HEK293 (cell line): Measurements from ENCODE around the gene TAPBP.

Source experiments
- CTCF ChIA-PET: fragments of 350-600 bp; formaldehyde crosslinking; extraction: SDS; loops from one replicate; lab custom pipeline; 2021; ENCODE audit warnings: antibody characterized with exemption; lab: Yijun Ruan, JAX
- POLR2A ChIA-PET: fragments of 300-600 bp; formaldehyde crosslinking; extraction: SDS; loops from one replicate; lab custom pipeline; 2020; ENCODE audit warnings: antibody characterized with exemption, inconsistent platforms; lab: Yijun Ruan, JAX
- H3K27ac ChIP-seq: fragments of 200-500 bp; sonication (Bioruptor generic); 2 replicates; pipeline ENCODE4 v1.5.1; 2014; ENCODE audit warnings: low read depth, low read length, control low read depth, inconsistent platforms; ENCODE audit errors: extremely low read depth
- H3K36me3 ChIP-seq, 2 experiments: fragments of 200-500 bp in 1 of 2; sonication (Bioruptor generic) in 1 of 2; 1 replicate in 1 of 2; 2 replicates in 1 of 2; pipeline ENCODE4 v1.5.1; 2014 to 2017; ENCODE audit warnings: inconsistent platforms in 2 of 2, low read length in 2 of 2; ENCODE audit not compliant: control insufficient read depth in 2 of 2, insufficient read depth in 1 of 2
- H3K4me1 ChIP-seq: fragments of 200-500 bp; sonication (Bioruptor generic); 2 replicates; pipeline ENCODE4 v1.5.1; 2014; ENCODE audit warnings: mild to moderate bottlenecking, low read length, inconsistent platforms; ENCODE audit not compliant: control insufficient read depth, insufficient read depth
- H3K4me3 ChIP-seq: 2 replicates; pipeline ENCODE4 v1.5.1; 2011; ENCODE audit warnings: low read depth, mild to moderate bottlenecking, control low read depth, low read length, moderate library complexity
- H3K9me3 ChIP-seq: fragments of 200-500 bp; sonication (Bioruptor generic); 2 replicates; pipeline ENCODE4 v1.5.1; 2014; ENCODE audit warnings: low read depth, low read length, inconsistent platforms; ENCODE audit not compliant: control insufficient read depth, insufficient read depth
- BCL11A ChIP-seq: fragments of 450-650 bp; formaldehyde crosslinking; IDR thresholded peaks from 2 replicates; pipeline ENCODE4 v1.5.1; 2016; ENCODE audit warnings: low read depth, missing biosample characterization, missing genetic modification characterization
- CTCF ChIP-seq: fragments of 450-650 bp; formaldehyde crosslinking; IDR thresholded peaks from 2 replicates; pipeline ENCODE4 v1.5.1; 2016; ENCODE audit warnings: missing biosample characterization, missing genetic modification characterization
- EGR2 ChIP-seq: fragments of 450-650 bp; formaldehyde crosslinking; IDR thresholded peaks from 2 replicates; pipeline ENCODE4 v1.5.1; 2016; ENCODE audit warnings: low read depth, missing biosample characterization, missing genetic modification characterization
- GLIS2 ChIP-seq: fragments of 450-650 bp; formaldehyde crosslinking; IDR thresholded peaks from 2 replicates; pipeline ENCODE4 v1.5.1; 2016; ENCODE audit warnings: missing biosample characterization, missing genetic modification characterization
- KLF9 ChIP-seq: fragments of 450-650 bp; formaldehyde crosslinking; IDR thresholded peaks from 2 replicates; pipeline ENCODE4 v1.5.1; 2016; ENCODE audit warnings: missing biosample characterization, missing genetic modification characterization, low read depth
- PATZ1 ChIP-seq: fragments of 450-650 bp; formaldehyde crosslinking; IDR thresholded peaks from 2 replicates; pipeline ENCODE4 v1.5.1; 2016; ENCODE audit warnings: missing biosample characterization, missing genetic modification characterization
- SP2 ChIP-seq: fragments of 450-650 bp; formaldehyde crosslinking; IDR thresholded peaks from 2 replicates; pipeline ENCODE4 v1.5.1; 2016; ENCODE audit warnings: missing biosample characterization, missing genetic modification characterization
- ZBTB17 ChIP-seq: fragments of 450-650 bp; formaldehyde crosslinking; IDR thresholded peaks from 2 replicates; pipeline ENCODE4 v1.5.1; 2016; ENCODE audit warnings: missing biosample characterization, missing genetic modification characterization
- ZBTB48 ChIP-seq: fragments of 450-650 bp; formaldehyde crosslinking; IDR thresholded peaks from 2 replicates; pipeline ENCODE4 v1.5.1; 2016; ENCODE audit warnings: missing biosample characterization, missing genetic modification characterization
- ZBTB7A ChIP-seq: fragments of 450-650 bp; formaldehyde crosslinking; IDR thresholded peaks from 2 replicates; pipeline ENCODE4 v1.5.1; 2016; ENCODE audit warnings: low read depth, missing biosample characterization, missing genetic modification characterization
- ZFHX2 ChIP-seq: fragments of 450-650 bp; formaldehyde crosslinking; conservative IDR thresholded peaks from 2 replicates; pipeline ENCODE4 v1.5.1; 2016; ENCODE audit warnings: missing biosample characterization, missing genetic modification characterization
- ZFP37 ChIP-seq: fragments of 450-650 bp; formaldehyde crosslinking; IDR thresholded peaks from 2 replicates; pipeline ENCODE4 v1.5.1; 2016; ENCODE audit warnings: missing biosample characterization, missing genetic modification characterization
- ZFP69B ChIP-seq: fragments of 450-650 bp; formaldehyde crosslinking; IDR thresholded peaks from 2 replicates; pipeline ENCODE4 v1.5.1; 2016; ENCODE audit warnings: missing biosample characterization, missing genetic modification characterization
- ZIC2 ChIP-seq: fragments of 450-650 bp; formaldehyde crosslinking; IDR thresholded peaks from 2 replicates; pipeline ENCODE4 v1.5.1; 2016; ENCODE audit warnings: missing biosample characterization, missing genetic modification characterization
- ZNF169 ChIP-seq: fragments of 450-650 bp; formaldehyde crosslinking; IDR thresholded peaks from 2 replicates; pipeline ENCODE4 v1.5.1; 2016; ENCODE audit warnings: missing biosample characterization, missing genetic modification characterization
- ZNF335 ChIP-seq: fragments of 450-650 bp; formaldehyde crosslinking; conservative IDR thresholded peaks from 2 replicates; pipeline ENCODE4 v1.5.1; 2016; ENCODE audit warnings: missing biosample characterization, missing genetic modification characterization
- ZNF366 ChIP-seq: fragments of 450-650 bp; formaldehyde crosslinking; conservative IDR thresholded peaks from 2 replicates; pipeline ENCODE4 v1.5.1; 2016; ENCODE audit warnings: missing biosample characterization, missing genetic modification characterization
- ZNF398 ChIP-seq: fragments of 450-650 bp; formaldehyde crosslinking; IDR thresholded peaks from 2 replicates; pipeline ENCODE4 v1.5.1; 2017; ENCODE audit warnings: missing biosample characterization, missing genetic modification characterization
- ZNF513 ChIP-seq: fragments of 450-650 bp; IDR thresholded peaks from 2 replicates; pipeline ENCODE4 v1.5.1; 2018; ENCODE audit warnings: missing biosample characterization, missing genetic modification characterization
- ZNF560 ChIP-seq: fragments of 450-650 bp; formaldehyde crosslinking; IDR thresholded peaks from 2 replicates; pipeline ENCODE4 v1.5.1; 2017; ENCODE audit warnings: missing biosample characterization, missing genetic modification characterization, borderline replicate concordance
- ZNF561 ChIP-seq: fragments of 450-650 bp; IDR thresholded peaks from 2 replicates; pipeline ENCODE4 v1.5.1; 2018; ENCODE audit warnings: missing biosample characterization, missing genetic modification characterization, borderline replicate concordance
- ZNF600 ChIP-seq: fragments of 450-650 bp; formaldehyde crosslinking; IDR thresholded peaks from 2 replicates; pipeline ENCODE4 v1.5.1; 2016; ENCODE audit warnings: missing biosample characterization, missing genetic modification characterization
- ZNF623 ChIP-seq: fragments of 450-650 bp; formaldehyde crosslinking; IDR thresholded peaks from 2 replicates; pipeline ENCODE4 v1.5.1; 2016; ENCODE audit warnings: missing biosample characterization, missing genetic modification characterization
- ZNF654 ChIP-seq: fragments of 450-650 bp; formaldehyde crosslinking; IDR thresholded peaks from 2 replicates; pipeline ENCODE4 v1.5.1; 2016; ENCODE audit warnings: low read depth, missing biosample characterization, missing genetic modification characterization
- ZNF692 ChIP-seq: fragments of 450-650 bp; formaldehyde crosslinking; IDR thresholded peaks from 2 replicates; pipeline ENCODE4 v1.5.1; 2016; ENCODE audit warnings: missing biosample characterization, missing genetic modification characterization
- ZNF747 ChIP-seq: fragments of 450-650 bp; formaldehyde crosslinking; IDR thresholded peaks from 2 replicates; pipeline ENCODE4 v1.5.1; 2016; ENCODE audit warnings: missing biosample characterization, missing genetic modification characterization
- ZNF768 ChIP-seq: fragments of 450-650 bp; formaldehyde crosslinking; IDR thresholded peaks from 2 replicates; pipeline ENCODE4 v1.5.1; 2018; ENCODE audit warnings: missing biosample characterization, mild to moderate bottlenecking, missing genetic modification characterization
- ZNF830 ChIP-seq: fragments of 450-650 bp; IDR thresholded peaks from 2 replicates; pipeline ENCODE4 v1.5.0; 2018; ENCODE audit warnings: missing biosample characterization, missing genetic modification characterization, low read depth, mild to moderate bottlenecking, moderate library complexity

The TAPBP gene

GRCh38 chr6:33297956-33298772, 15.7 kb downstream of the TAPBP start:
- peaks cover 7 to 34% of the 10 kb centered on the region in 2 experiments; a peak in 2 of 3 replicates for H3K36me3 ChIP-seq
- H3K27ac ChIP-seq: peak overlapping the region; percentile 91; the same call in 1 of the 2 replicates
- peak overlapping the region; percentile 74 for H3K4me3 ChIP-seq
- CTCF ChIA-PET: interaction anchor here (0.8 to 1.9 kb wide), 9 partner anchors 9 to 116 kb away, joined by 3 to 53 read pairs (median 6); partner anchors contain the start of genes B3GALT4, PFDN6, TAPBP and WDR46
- no peaks in the 10 kb centered on the region for H3K9me3 ChIP-seq
- no peaks in the 10 kb centered on the region for H3K4me1 ChIP-seq
- POLR2A ChIA-PET: interaction anchor here (0.5 to 3.6 kb wide), 17 partner anchors 9 to 347 kb away, joined by 3 to 57 read pairs (median 8); partner anchors contain the start of genes B3GALT4, HSD17B8, PFDN6 and PHF1
- TF ChIP-seq ZBTB48 (tag by site-specific recombination) (peak; percentile 93; the same call in 1 of the 2 replicates), ZNF169 (no peak), ZFHX2 (tag by site-specific recombination) (peak; percentile 86), ZNF830 (tag by site-specific recombination) (no peak), ZNF600 (peak; percentile 61), PATZ1 (tag by site-specific recombination) (no peak; the same call in 1 of the 2 replicates), ZNF768 (tag by site-specific recombination) (peak; percentile 35; the same call in 1 of the 2 replicates), ZNF654 (no peak), KLF9 (peak; percentile 24; the same call in 1 of the 2 replicates), ZFP37 (tag by site-specific recombination) (0 out of 2 replicates have a peak, but pooled peaks have one; percentile 20), ZNF623 (tag by site-specific recombination) (0 out of 2 replicates have a peak, but pooled peaks have one; percentile 17), ZIC2 (tag by site-specific recombination) (peak; percentile 54; the same call in 1 of the 2 replicates), ZNF335 (tag by site-specific recombination) (peak; percentile 89), ZNF560 (tag by site-specific recombination) (no peak), ZNF561 (tag by site-specific recombination) (no peak), ZBTB7A (peak; percentile 62; the same call in 1 of the 2 replicates), EGR2 (tag by site-specific recombination) (peak; percentile 70), ZBTB17 (tag by site-specific recombination) (peak; percentile 35; the same call in 1 of the 2 replicates), ZNF692 (tag by site-specific recombination) (peak; percentile 16; the same call in 1 of the 2 replicates), ZFP69B (tag by site-specific recombination) (0 out of 2 replicates have a peak, but pooled peaks have one; percentile 26), CTCF (tag by site-specific recombination) (peak; percentile 53; the same call in 1 of the 2 replicates), ZNF366 (tag by site-specific recombination) (peak; percentile 53; the same call in 1 of the 2 replicates), ZNF747 (tag by site-specific recombination) (no peak), ZNF513 (peak; percentile 88), ZNF398 (peak; percentile 77), SP2 (tag by site-specific recombination) (peak; percentile 32), GLIS2 (tag by site-specific recombination) (peak; percentile 50), BCL11A (0 out of 2 replicates have a peak, but pooled peaks have one; percentile 38)
